T-cell (primary cell): ENCODE data around the gene ABCA7. TPM values are rescaled to one million over a fixed set of nuclear protein-coding genes. Genes with fewer than 3 reads are reported as not detected.

Experiments used
- ATAC-seq, 4 experiments: fragments of 200-7000 bp in 3 of 4; fragments of 150-1000 bp in 1 of 4; cut with Tn5 transposase; replicated peaks in 1 of 4; 1 replicate in 3 of 4; 2 replicates in 1 of 4; pipeline ENCODE4 v1.10.0; 2021; ENCODE audit warnings: moderate library complexity in 3 of 4, mild to moderate bottlenecking in 2 of 4, moderate number of reproducible peaks in 1 of 4
- CTCF ChIA-PET, 2 donors: fragments of 300-600 bp; sonication (Branson Sonifier 250); formaldehyde crosslinking; loops; one replicate each; lab custom pipeline; 2022; ENCODE audit warnings: antibody characterized with exemption in 2 of 2; lab: Charles Lee
- POLR2A ChIA-PET, 2 donors: fragments of 300-600 bp; sonication (Branson Sonifier 250); formaldehyde crosslinking; loops; one replicate each; lab custom pipeline; 2022; ENCODE audit warnings: antibody characterized with exemption in 2 of 2; lab: Charles Lee
- DNase-seq, 35 experiments: peaks; one replicate each; pipeline versions ENCODE4 v3.0.0 to v3.0.0-alpha.2; 2013 to 2023
- H3K27ac ChIP-seq: one replicate; pipeline ENCODE4 v1.5.1; 2013; ENCODE audit warnings: low read length
- H3K27me3 ChIP-seq, 2 experiments: replicated peaks in 1 of 2; 1 replicate in 1 of 2; 2 replicates in 1 of 2; pipeline versions ENCODE4 v1.6.1 to v1.7.0; 2013; ENCODE audit warnings: low read length in 1 of 2, mixed read lengths in 1 of 2; ENCODE audit not compliant: control insufficient read depth in 2 of 2, insufficient read depth in 2 of 2; ENCODE audit errors: extremely low read depth in 1 of 2
- H3K36me3 ChIP-seq, 2 donors: 1 replicate in 1 of 2; 2 replicates in 1 of 2; pipeline versions ENCODE4 v1.6.1 to v1.7.0; 2013; ENCODE audit warnings: low read length in 1 of 2; ENCODE audit not compliant: control insufficient read depth in 2 of 2, insufficient read depth in 1 of 2; ENCODE audit errors: extremely low read depth in 1 of 2
- H3K4me1 ChIP-seq, 2 experiments: 1 replicate in 1 of 2; 2 replicates in 1 of 2; pipeline versions ENCODE4 v1.6.1 to v1.7.0; 2013; ENCODE audit warnings: low read length in 2 of 2, mixed read lengths in 1 of 2; ENCODE audit not compliant: insufficient read depth in 2 of 2, control insufficient read depth in 1 of 2; ENCODE audit errors: extremely low read depth in 1 of 2
- H3K4me3 ChIP-seq, 2 donors: 1 replicate in 1 of 2; 2 replicates in 1 of 2; pipeline versions ENCODE4 v1.5.1 to v1.7.0; 2013; ENCODE audit warnings: mild to moderate bottlenecking in 2 of 2, low read length in 1 of 2, moderate library complexity in 1 of 2; ENCODE audit not compliant: control insufficient read depth in 1 of 2; ENCODE audit errors: extremely low read depth in 1 of 2
- H3K9me3 ChIP-seq: 2 replicates; pipeline ENCODE4 v1.7.0; 2013
- H3K27ac Mint-ChIP-seq, 2 donors: one replicate each; pipeline ENCODE4 v1.8.0; 2020 to 2021; ENCODE audit warnings: mild to moderate bottlenecking in 2 of 2, mixed read lengths in 2 of 2
- H3K27me3 Mint-ChIP-seq, 2 donors: one replicate each; pipeline ENCODE4 v1.8.0; 2021 to 2022; ENCODE audit warnings: mixed read lengths in 2 of 2
- H3K36me3 Mint-ChIP-seq: one replicate; pipeline ENCODE4 v1.8.0; 2021; ENCODE audit warnings: mixed read lengths
- H3K4me1 Mint-ChIP-seq, 3 donors: one replicate each; pipeline ENCODE4 v1.8.0; 2020 to 2022; ENCODE audit warnings: mixed read lengths in 3 of 3, mild to moderate bottlenecking in 1 of 3
- H3K4me3 Mint-ChIP-seq, 3 donors: one replicate each; pipeline ENCODE4 v1.8.0; 2020 to 2022; ENCODE audit warnings: mild to moderate bottlenecking in 3 of 3, mixed read lengths in 3 of 3, moderate library complexity in 3 of 3
- H3K9me3 Mint-ChIP-seq, 3 donors: one replicate each; pipeline ENCODE4 v1.8.0; 2020 to 2022; ENCODE audit warnings: mixed read lengths in 3 of 3
- WGBS: methylation state at CpG from one replicate; pipeline ENCODE4 v1.1.5; 2013; ENCODE audit warnings: missing lambda C conversion rate; ENCODE audit not compliant: insufficient coverage; 5-methylcytosine and 5-hydroxymethylcytosine counted together
- total RNA-seq, 35 experiments: library from RNA in 6 of 35; stranded (reverse) in 6 of 35; fragments of 120-200 nt in 1 of 35; gene quantifications; one replicate each; pipeline versions ENCODE4 v1.2.1 to v1.2.4 and lab custom pipeline; 2013 to 2026

Gene ABCA7
- total RNA-seq, 5 donors from 2014 or later (not counting 1 experiment from before 2014, with no cell fraction given): 166 to 217 (median 178) TPM

GRCh38 chr19:1055886-1056620, 16.1 kb downstream of the ABCA7 start:
- 96% methylated on average over 15 of the region's 20 CpGs for WGBS
- POLR2A ChIA-PET: no interaction called here
- peaks cover 0 to 27% of the 10 kb centered on the region in 2 experiments for H3K4me1 ChIP-seq
- Mint-ChIP-seq H3K9me3 (no peaks in the 10 kb centered on the region), H3K36me3 (peaks cover 33% of the 10 kb centered on the region), H3K27ac (peak overlapping the region; percentile 27 to 73), H3K4me1 (peaks cover 23 to 34% (median 25%) of the 10 kb centered on the region in 3 donors), H3K4me3 (no peak overlapping the region), H3K27me3 (no peaks in the 10 kb centered on the region)
- no peak overlapping the region for H3K27ac ChIP-seq
- DNase-seq (no peak), ATAC-seq (no peak)
- H3K4me3 ChIP-seq: peak overlapping the region in 1 of 2 donors; percentile 10
- CTCF ChIA-PET: no interaction called here
- no peaks in the 10 kb centered on the region for H3K9me3 ChIP-seq
- H3K27me3 ChIP-seq: no peaks in the 10 kb centered on the region
- H3K36me3 ChIP-seq: peaks cover 20 to 25% of the 10 kb centered on the region in 2 donors

- H3K27ac ChIP-seq: peak overlapping the region; percentile 41
- H3K9me3 Mint-ChIP-seq: no peaks in the 10 kb centered on the region
- H3K36me3 Mint-ChIP-seq: peaks cover 29% of the 10 kb centered on the region
Measured at GRCh38 chr19:1057176-1057855, 17.4 kb downstream of the ABCA7 start.

GRCh38 chr19:1058112-1058511, 18.2 kb downstream of the ABCA7 start:
- DNase-seq: peak in 1 of 35 experiments; percentile 39

More at GRCh38 chr19:1057176-1057855, 17.4 kb downstream of the ABCA7 start:
- Mint-ChIP-seq H3K4me1 (peaks cover 19 to 30% (median 25%) of the 10 kb centered on the region in 3 donors), H3K4me3 (peak overlapping the region in 1 of 3 donors; percentile 43), H3K27me3 (no peaks in the 10 kb centered on the region), H3K27ac (peak overlapping the region; percentile 73 to 95)
- Histone ChIP-seq H3K4me1 (peaks cover 0 to 22% of the 10 kb centered on the region in 2 experiments), H3K9me3 (no peaks in the 10 kb centered on the region), H3K4me3 (peak overlapping the region in 1 of 2 donors; percentile 40), H3K27me3 (no peaks in the 10 kb centered on the region), H3K36me3 (peaks cover 20 to 27% of the 10 kb centered on the region in 2 donors)
- ATAC-seq (peak; percentile 79 to 82 (median 79)), DNase-seq (peak in 4 of 35 experiments; percentile 38 to 72 (median 53))
- POLR2A ChIA-PET: no interaction called here
- CTCF ChIA-PET: interaction anchor here (0.6 to 0.7 kb wide), 2 partner anchors 10 to 32 kb away, joined by 3 to 7 read pairs; no protein-coding TSS in a partner anchor
- WGBS: 8% methylated on average over 1 of the region's 3 CpGs

GRCh38 chr19:1060689-1061088, 20.8 kb downstream of the ABCA7 start:
- ChIA-PET CTCF (no interaction called here), POLR2A (interaction anchor here (0.6 kb wide), 2 partner anchors 24 to 182 kb away, joined by 3 to 4 read pairs; no protein-coding TSS in a partner anchor)
- H3K4me3 ChIP-seq: no peak overlapping the region
- DNase-seq (no peak), ATAC-seq (no peak)
- H3K27ac Mint-ChIP-seq: no peak overlapping the region
- no peaks in the 10 kb centered on the region for H3K9me3 ChIP-seq
- H3K4me1 Mint-ChIP-seq: peaks cover 32 to 42% (median 40%) of the 10 kb centered on the region in 3 donors
- H3K27ac ChIP-seq: no peak overlapping the region
- H3K4me1 ChIP-seq: peaks cover 4 to 51% of the 10 kb centered on the region in 2 experiments
- H3K9me3 Mint-ChIP-seq: no peaks in the 10 kb centered on the region
- no peaks in the 10 kb centered on the region for H3K27me3 ChIP-seq
- H3K36me3 ChIP-seq: peaks cover 11 to 14% of the 10 kb centered on the region in 2 donors
- no peak overlapping the region for H3K4me3 Mint-ChIP-seq
- H3K36me3 Mint-ChIP-seq: peaks cover 22% of the 10 kb centered on the region
- 85% methylated on average over 4 of the region's 5 CpGs for WGBS
- no peaks in the 10 kb centered on the region for H3K27me3 Mint-ChIP-seq

More at GRCh38 chr19:1058112-1058511, 18.2 kb downstream of the ABCA7 start:
- peaks cover 19 to 25% (median 25%) of the 10 kb centered on the region in 3 donors for H3K4me1 Mint-ChIP-seq
- ChIA-PET POLR2A (interaction anchor here in 1 of 2 donors (0.6 kb wide), 1 partner anchor 810 kb away, joined by 3 read pairs; no protein-coding TSS in a partner anchor), CTCF (interaction anchor here in 1 of 2 donors (0.6 kb wide), 1 partner anchor 1683 kb away, joined by 3 read pairs; no protein-coding TSS in a partner anchor)
- H3K9me3 ChIP-seq: no peaks in the 10 kb centered on the region
- peaks cover 0 to 25% of the 10 kb centered on the region in 2 experiments for H3K4me1 ChIP-seq
- H3K4me3 Mint-ChIP-seq: peak overlapping the region in 1 of 3 donors; percentile 40
- WGBS: no CpG with 5 or more reads among the region's 5 CpGs
- H3K36me3 Mint-ChIP-seq: peaks cover 29% of the 10 kb centered on the region
- H3K4me3 ChIP-seq: no peak overlapping the region
- H3K27ac ChIP-seq: peak overlapping the region; percentile 41
- peak overlapping the region; percentile 73 to 95 for H3K27ac Mint-ChIP-seq
- peaks cover 20 to 27% of the 10 kb centered on the region in 2 donors for H3K36me3 ChIP-seq
- no peaks in the 10 kb centered on the region for H3K27me3 Mint-ChIP-seq
- H3K27me3 ChIP-seq: no peaks in the 10 kb centered on the region
- peak in 3 of 4 experiments; percentile 34 to 48 (median 42) for ATAC-seq
- H3K9me3 Mint-ChIP-seq: no peaks in the 10 kb centered on the region

- POLR2A ChIA-PET: interaction anchor here in 1 of 2 donors (0.7 kb wide), 1 partner anchor 29 kb away, joined by 9 read pairs; no protein-coding TSS in a partner anchor
- Histone ChIP-seq H3K36me3 (peaks cover 3 to 7% of the 10 kb centered on the region in 2 donors), H3K4me3 (no peak overlapping the region), H3K27ac (no peak overlapping the region), H3K4me1 (peaks cover 13 to 59% of the 10 kb centered on the region in 2 experiments), H3K27me3 (no peaks in the 10 kb centered on the region), H3K9me3 (no peaks in the 10 kb centered on the region)
- peaks cover 12% of the 10 kb centered on the region for H3K36me3 Mint-ChIP-seq
- DNase-seq: no peak
- ATAC-seq: no peak
- no peak overlapping the region for H3K4me3 Mint-ChIP-seq
- no peak overlapping the region for H3K27ac Mint-ChIP-seq
- over 99% methylated on average over 18 of the region's 20 CpGs for WGBS
- H3K9me3 Mint-ChIP-seq: no peaks in the 10 kb centered on the region
- peaks cover 37 to 43% (median 39%) of the 10 kb centered on the region in 3 donors for H3K4me1 Mint-ChIP-seq
- CTCF ChIA-PET: no interaction called here
- H3K27me3 Mint-ChIP-seq: no peaks in the 10 kb centered on the region
Measured at GRCh38 chr19:1061987-1062386, 22.1 kb downstream of the ABCA7 start.
